HG02588 (cell line): ENCODE results near the gene SH3TC2.
"Not testable (repeated sequence)": the region's sequence is repeated elsewhere in the genome, so short reads cannot be mapped to it uniquely, and the experiment has no call there.

Experiments used
- ATAC-seq: cut with Tn5 transposase; IDR thresholded peaks from one replicate; pipeline ENCODE4 v1.9.1; 2021; ENCODE audit warnings: mild to moderate bottlenecking, moderate library complexity; ENCODE audit not compliant: unreplicated experiment

The SH3TC2 gene

DNA sequence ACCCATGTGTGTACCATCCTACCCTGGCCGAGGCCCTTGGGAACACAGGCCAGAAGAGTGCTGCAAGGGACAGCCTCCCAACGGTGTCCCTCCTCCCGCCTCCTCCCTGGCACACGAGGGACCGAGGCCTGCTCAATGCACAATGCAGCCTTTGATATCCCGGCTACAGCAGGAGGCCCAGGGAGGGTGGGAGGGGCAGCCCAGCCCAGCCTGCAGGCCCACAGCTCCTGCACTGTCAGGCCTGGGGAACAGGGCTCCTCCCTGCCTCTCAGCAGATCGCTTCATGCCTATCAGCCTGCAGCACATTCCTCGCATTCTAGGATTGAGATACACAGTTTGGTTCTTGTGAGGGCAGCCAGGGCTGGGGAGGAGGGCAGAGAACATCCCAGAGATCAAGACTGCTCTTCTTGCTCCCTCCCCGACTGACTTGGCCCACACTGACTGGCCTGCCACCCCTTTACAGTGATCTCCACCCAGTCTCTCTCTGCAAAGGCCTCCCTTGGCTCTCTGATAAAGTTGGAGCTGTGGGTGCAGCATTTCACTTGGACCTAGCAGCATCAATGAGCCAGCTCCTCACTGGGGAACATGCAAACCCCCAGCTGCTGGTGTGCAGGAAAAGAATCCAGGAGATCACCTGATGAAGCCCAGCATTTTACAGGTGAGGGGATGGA, at the start of gene SH3TC2:
Gene SH3TC2 (minus strand): TSS at position 46 of the 671 bp plus-strand sequence. CDS start 40 bp downstream, at position 6.
- no peak for ATAC-seq

DNA sequence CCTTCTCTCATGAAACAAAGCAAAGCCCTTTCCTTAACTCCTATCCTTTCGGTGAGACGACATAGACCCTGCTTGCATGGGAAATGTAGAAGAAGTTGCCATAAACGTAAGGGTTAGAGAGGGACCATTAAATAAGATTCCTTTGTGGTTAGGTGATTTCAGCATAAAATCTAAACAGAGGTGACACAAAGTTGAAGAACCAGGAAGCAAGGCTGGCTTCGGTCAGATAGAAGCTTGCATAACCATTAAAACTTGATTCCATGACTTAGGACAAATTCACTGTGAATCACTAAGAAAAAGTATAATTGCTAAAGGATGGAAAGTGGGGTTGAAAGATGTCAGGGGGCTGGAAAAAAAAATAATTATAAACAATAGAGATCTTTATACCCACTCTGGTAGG, 47.5 kb upstream of the SH3TC2 start:
- no peak for ATAC-seq

DNA sequence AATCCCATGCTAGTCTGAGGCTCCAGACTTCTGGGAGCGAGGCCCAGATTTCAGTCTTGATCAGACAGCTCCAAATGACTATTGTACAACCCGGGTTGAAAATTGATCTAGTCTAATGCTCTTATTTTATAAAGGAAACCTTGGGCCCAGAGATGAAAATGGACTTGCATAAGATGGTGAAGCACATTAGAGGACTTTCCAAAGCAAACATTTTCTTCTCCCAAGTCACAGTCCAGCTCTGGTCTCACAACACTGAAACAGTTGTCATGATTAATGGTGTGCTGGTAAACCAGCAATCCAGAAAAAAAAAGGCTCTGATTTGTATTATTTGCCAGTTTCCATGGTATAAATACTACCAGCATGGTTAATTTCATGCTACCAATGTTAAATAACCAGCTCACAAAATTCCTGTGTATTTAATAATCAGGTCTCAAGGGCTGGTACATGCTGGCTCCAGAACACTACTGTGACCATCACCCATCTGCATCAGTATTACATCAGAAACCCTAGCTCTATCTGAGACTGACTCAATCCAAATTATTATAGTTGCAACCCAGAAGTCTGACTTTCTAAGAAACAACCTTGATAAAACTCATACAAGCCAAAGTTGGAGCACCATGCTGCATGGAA, 45.9 kb upstream of the SH3TC2 start:
- ATAC-seq: no peak

DNA sequence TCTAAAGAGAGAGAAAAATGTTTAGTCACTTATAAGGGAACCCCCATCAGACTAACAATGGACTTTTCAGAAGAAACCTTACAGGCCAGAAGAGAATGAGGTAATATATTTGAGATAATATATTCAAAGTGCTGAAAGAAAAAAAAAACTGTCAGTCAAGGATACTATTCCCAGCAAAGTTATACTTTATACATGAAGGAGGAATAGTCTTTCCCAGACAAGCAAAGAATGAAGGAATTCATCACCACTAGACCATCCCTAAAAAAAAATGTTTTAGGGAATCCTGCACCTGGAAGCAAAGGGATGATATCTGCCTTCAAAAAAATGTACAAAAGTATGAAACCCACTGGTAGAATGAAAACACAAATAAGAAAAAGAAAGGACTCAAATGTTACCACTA, 37.5 kb upstream of the SH3TC2 start:
- ATAC-seq: no peak

DNA sequence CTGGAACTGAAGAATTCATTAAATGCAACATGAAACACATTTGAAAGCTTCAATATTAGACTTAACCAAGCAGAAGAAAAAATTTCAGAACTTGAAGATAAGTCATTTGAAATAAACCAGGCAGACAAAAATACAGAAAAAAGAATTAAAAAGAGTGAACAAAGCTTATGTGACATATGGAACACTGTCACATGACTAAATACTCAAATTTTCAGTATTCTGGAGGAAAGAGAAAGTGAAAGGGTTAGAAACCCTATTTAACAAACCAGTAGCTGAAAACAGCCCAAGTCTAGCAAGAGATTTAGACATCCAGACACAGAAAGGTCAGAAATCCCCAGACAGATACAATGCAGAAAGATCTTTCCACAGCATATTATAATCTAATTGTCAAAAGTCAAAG, 37.1 kb upstream of the SH3TC2 start:
- ATAC-seq: no peak

DNA sequence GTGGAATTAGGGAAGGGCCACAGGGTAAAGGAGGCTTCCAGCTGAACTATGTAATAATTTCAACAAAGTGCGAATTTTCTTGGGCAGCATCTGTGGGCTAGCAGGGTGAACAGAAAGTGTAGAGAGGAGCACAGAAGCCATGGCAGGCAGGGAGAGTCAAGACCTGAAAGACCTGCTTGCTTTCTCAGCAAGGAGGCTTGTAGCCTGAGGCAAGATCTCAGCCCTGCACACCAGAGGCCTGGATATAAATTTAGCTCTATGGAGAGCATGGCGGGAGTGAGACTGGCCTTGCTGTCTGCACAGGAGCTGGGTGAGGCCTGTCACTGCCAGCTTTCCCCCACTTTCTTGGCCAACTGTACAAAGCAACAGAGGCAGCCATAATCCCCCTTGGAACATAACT, 32.1 kb upstream of the SH3TC2 start:
- no peak for ATAC-seq

DNA sequence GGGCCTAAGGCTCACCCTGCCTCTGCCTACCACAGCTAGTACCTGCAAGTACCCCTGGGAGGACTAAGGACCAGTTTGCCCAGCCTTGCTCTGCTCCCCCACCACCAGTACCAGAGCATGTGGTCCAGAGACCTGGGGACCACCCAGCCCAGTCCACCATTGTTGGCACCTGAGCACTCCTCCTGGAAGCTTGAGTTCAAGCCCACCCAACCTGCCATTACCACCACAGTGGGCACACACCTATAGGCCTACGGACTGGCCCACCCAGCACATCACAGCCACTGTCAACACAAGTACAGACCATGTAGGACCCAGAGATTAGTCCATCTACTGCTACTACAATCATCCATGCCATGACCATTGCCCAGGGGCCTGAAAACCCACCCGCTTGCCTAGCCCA, 30.8 kb upstream of the SH3TC2 start:
- no peak for ATAC-seq

DNA sequence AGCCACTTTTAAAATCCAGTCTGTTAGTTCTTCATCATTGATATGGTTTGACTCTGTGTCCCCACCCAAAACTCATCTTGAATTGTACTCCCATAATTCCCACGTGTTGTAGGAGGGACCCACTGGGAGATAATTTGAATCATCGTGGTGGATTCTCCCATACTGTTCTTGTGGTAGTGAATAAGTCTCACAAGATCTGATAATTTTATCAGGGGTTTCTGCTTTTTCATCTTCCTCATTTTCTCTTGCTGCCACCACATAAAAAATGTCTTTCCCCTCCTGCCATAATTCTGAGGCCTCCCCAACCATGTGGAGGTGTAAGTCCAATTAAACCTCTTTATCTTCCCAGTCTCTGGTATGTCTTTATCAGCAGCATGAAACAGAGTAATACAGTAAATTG, 26.9 kb upstream of the SH3TC2 start:
- no peak for ATAC-seq

DNA sequence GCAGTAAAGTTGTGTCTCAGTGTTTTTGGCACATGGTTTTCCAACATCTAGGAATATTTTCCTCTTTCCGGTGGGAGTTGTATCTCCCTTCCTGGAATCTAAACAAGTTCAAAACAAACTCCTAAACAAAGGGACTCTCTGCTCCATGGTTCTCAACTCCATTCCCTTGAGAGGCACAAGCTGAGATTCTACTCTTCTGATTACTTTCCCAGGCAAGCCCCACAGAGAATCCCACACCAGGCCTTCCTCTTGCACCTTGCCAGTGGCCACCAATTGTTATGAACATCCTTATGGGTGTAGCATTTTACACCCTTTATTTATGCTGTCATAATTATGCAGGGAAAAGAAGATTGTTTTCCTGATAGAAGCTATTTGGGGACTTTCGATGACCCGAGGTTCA, 25.8 kb upstream of the SH3TC2 start:
- no peak for ATAC-seq

DNA sequence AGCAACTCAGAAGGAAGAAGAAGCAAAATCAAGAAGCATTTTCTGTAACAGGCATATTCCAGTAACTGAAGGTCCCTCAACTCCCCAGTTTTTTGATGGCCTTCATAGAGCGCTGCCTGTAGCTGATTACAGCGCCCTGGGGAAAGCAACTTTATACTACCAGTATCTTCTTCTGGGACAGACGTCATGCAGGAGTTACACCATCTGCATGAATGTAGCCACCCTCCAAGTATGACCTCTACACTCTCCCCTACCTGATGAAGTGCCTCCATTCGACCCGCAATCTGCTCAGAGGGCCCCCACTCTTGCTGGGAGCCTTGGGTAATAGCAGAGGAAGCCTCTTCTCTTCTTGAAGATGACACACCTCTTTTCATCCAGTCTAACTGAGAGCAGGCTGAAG, 21.0 kb upstream of the SH3TC2 start:
- ATAC-seq: no peak

DNA sequence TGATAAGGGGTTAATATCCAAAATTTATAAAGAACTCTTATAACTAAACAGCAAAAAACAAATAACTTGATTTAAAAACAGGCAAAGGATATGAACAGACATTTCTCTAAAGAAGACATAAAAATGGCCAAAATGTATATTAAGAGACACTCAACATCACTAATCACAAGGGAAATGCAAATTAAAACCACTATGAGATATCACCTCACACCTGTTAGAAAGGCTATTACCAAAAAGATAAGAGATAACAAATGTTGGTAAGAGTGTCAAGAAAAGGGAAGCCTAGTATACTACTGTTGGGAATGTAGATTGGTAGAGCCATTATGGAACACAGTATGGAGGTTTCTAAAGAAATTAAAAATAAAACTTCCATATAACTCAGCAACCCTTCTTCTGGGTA, 19.4 kb upstream of the SH3TC2 start:
- ATAC-seq: no peak

DNA sequence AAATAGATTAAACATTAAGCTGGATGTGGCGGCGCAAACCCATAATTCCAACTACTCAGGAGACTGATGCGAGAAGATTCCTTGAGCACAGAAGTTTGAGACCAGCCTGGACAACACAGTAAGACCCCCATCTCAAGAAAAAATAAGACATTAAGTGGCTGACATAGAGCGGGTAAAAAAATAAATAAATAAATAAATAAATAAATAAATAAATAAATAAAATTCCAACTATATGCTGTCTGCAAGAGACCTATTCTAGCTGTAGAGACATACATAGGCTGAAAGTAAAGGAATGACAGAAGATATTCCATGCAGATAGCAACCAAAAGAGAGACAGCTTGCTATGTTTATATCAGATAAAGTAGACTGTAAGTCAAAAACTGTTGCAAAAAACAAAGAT, 17.4 kb upstream of the SH3TC2 start:
- ATAC-seq: no peak

DNA sequence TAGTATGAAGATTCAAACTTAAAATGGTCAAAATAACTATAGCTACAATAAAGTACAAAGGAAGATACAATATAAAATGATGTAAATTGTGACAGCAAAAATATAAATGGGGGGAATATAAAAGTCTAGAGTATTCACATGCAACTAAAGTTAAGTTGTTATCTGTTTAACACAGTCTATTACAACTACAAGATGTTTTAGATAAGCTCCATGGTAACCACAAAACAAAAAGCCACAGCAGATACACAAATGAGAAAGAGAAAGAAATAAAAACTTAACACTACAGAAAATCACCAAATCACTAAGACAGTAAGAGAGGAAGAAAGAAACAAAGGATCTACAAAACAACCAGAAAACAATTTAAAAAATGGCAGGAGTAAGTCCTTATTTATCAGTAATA, 17.0 kb upstream of the SH3TC2 start:
- no peak for ATAC-seq

DNA sequence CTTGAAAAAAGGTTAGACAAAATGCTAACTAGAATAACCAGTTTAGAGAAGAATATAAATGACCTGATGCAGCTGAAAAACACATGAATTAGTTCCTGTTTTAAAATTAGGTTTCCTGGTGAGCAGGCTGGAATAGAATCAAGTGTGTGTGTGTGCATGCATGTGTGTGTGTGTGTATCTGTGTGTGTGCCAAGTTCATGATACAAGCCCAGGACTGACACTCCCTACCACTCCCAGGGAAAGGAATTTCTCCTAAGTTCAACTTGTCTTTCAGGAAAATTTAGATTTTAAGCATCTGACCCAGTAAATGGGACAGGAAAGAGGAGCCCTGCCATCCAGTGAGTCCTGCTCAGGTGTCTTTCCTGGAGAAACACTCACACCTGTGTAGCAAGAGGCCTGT, 11.2 kb upstream of the SH3TC2 start:
- not testable (repeated sequence) for ATAC-seq

DNA sequence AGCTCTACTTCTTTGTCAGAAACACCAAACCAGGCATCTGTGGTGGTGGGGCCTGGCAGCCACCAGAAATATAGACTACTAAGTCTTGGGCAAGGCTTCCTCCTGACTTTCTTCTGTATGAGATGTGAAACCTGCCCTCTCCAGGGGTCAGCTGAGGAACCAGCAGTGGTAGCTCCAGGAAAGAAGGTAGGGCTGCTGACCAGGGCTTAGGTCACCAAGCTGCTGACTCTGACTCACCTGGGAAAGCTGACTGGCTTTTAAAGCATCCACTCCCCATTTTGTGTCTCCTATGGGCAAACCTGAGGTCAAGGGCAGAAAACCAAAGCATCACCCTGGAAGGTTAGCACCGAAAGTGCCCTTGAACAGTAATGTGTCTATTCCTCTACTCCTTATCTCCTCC, 10.4 kb upstream of the SH3TC2 start:
- no peak for ATAC-seq

DNA sequence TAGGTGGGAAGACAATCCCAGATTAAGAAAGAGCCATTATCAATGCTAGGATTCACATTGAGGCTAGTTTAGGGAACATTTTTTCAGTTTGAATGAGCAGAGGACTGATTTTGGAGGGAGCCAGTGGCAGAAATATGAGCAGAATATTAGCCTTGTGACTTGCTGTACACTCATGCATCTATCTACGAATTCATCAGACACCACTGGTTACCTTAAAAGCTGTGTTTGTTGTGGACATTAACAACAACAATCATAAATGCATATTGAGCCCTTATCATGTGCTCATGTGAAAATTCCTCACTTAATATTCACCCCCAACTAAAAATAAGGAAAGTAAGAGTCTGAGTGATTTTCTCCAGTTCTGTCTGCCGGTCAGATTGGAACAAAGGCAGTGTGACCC, 9.9 kb upstream of the SH3TC2 start:
- ATAC-seq: no peak

DNA sequence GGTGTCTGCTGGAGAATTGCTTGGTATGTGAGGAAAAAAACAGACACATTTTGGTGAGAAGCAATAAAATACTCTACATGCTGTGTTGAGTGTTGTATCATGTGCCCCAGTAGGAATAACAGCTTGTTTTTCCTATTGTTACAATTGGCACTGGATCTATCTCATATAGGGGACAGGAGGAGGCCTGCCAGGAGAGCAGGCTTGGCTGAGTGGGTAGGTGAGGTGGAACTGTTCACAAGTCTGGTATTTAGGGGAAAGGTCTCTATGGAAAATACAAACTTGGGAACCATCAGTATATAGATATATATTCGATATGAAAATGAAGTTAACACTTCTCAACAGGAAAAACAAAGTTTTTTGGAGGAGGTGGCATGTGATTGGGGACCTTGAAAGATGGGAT, 9.5 kb upstream of the SH3TC2 start:
- no peak for ATAC-seq

DNA sequence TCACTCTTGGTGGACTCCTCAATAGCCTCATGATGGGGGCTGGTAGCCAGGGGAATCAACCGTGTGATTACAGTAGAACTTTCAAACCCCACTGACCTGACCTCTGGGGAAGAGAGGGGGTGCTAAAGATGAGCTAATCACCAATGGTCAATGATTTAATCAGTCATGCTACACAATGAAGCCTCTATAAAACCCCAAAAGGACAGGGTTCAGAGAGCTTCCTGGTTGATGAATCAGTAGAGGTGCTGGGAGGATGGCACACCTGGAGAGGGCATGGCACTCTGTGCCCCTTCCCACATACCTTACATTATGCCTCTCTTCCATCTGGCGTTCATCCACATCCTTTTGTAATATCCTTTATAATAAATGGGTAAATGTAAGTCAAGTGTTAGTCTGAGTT, 8.9 kb upstream of the SH3TC2 start:
- no peak for ATAC-seq

DNA sequence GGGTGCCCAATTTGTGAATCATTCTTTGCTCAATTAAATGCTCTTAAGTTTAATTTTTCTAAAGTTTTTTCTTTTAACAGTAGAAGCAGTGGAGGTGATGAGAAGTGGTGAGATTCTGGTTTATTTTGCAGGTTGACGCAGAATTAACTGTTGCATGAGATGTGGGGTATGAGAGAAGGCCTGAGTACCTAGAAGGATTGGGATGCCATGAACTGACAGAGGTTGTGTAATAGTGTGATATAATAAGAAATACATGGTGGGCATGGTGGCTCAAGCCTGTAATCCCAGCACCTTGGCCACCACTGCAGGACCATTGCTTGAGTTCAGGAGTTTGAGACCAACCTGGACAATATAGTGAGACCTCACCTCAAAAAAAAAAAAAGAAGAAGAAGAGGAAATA, 8.4 kb upstream of the SH3TC2 start:
- no peak for ATAC-seq

DNA sequence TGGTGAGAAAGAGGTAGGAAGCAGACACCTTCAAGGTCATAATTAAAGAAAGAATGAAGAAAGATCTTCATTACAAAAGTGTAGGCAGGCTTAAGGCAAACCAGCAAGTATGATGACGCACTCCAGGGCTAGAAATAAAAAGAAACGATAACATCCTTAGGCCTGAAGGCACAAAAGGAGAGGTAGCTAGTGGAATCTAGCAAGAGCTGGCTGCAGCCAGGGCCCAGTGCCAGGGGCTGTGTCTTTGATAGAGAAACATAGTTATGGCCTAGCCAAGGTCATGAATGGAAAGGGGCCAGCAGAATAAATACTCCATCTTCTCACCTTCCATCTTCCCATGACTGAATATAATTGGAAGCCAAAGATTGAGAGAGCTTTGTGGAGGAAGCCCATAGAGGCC, 6.8 kb upstream of the SH3TC2 start:
- ATAC-seq: no peak

DNA sequence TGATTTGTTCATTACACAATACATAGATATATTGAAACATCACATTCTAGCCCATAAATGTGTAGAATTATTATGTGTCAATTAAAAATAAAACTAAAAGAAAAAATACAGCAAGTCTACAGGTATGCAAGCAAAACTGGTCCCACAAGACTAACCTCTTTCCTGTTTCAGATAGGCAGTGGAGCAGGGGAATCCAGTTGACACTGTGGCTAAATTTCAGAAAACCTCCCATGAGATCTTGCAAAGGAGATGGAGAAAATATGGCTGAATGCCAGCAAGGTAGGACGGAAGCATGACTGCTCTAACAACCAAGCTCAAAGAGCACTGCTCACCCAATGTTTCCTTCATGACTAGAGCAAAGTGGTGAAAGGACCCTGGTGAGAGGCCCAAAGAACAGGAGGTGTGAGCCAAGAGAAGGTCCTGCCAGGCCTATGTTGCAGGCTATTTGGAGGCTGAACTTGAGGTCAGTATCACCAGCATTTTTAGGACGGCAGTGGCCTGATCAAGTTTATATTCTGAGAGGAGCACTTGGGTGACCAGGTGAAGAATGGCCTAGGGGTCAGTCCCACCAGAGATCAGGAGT, 1.1 kb upstream of the SH3TC2 start:
- ATAC-seq: no peak

DNA sequence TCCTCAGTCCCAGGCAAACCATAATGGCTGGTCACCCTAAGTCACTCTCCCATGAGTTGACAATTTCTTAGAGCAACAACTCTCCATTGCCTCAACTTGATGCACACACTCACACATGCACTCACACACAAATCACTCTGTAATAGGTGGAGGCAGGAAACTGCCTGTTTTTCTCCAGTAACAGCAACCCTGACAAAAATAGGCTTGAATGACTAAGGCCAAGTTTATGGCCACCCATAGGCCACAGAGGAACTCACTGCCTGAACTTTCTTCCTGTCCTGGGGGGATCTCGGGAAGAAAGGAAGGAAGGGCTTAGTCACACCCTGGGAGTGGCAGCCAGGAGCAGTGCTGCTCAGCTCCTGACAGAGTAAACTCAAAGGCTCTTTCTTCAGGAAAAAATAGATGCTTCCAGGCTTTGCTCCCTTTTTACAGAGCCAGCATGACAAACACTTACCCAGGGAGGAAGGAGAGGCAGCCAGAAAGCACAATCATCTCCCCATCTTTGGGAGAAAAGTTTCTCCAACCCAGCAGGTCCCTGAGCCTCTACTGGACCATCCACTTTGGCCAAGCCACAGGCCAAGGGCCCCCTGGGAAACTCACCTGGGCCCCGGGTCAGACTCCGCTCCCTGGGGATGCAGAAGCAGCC, 368 bp downstream of the SH3TC2 start:
- ATAC-seq: no peak
